GM12878 (cell line): Measurements from ENCODE around the gene ANKS1A. TPM values are rescaled to one million over a fixed set of nuclear protein-coding genes. Genes with fewer than 3 reads are reported as not detected.

Experiments
- ATAC-seq: fragments of 200-7000 bp; cut with Tn5 transposase; 3 replicates; pipeline ENCODE4 v1.9.1; 2020; ENCODE audit warnings: mild to moderate bottlenecking, moderate library complexity
- BruUV-seq: library from RNA; stranded (reverse); fragments of 400-500 nt; replicated peaks from 2 replicates; lab custom pipeline; 2021; lab: Mats Ljungman, UMichigan
- CTCF ChIA-PET: fragments of 300-600 bp; sonication (Branson Sonifier 250); formaldehyde crosslinking; extraction: SDS; loops from one replicate; lab custom pipeline; 2021; ENCODE audit warnings: inconsistent platforms; lab: Yijun Ruan, JAX
- POLR2A ChIA-PET: fragments of 350-600 bp; formaldehyde crosslinking; extraction: SDS; loops from one replicate; lab custom pipeline; 2021; ENCODE audit warnings: inconsistent platforms; lab: Charles Lee
- RAD21 ChIA-PET: fragments of 300-600 bp; sonication (Branson Sonifier 250); formaldehyde crosslinking; loops from one replicate; lab custom pipeline; 2023; ENCODE audit warnings: antibody characterized with exemption; ENCODE audit not compliant: unreplicated experiment; lab: Charles Lee
- SMC1A ChIA-PET: fragments of 300-600 bp; sonication (Branson Sonifier 250); formaldehyde crosslinking; loops from one replicate; lab custom pipeline; 2023; ENCODE audit not compliant: unreplicated experiment, uncharacterized antibody; lab: Charles Lee
- DNase-seq: peaks from one replicate; pipeline ENCODE4 v3.0.0-alpha.2; 2011; ENCODE audit warnings: low read depth, low spot score
- FAIRE-seq: peaks from 3 replicates; lab custom pipeline; 2011; peaks lifted over from hg19 to GRCh38; lab: Jason Lieb, UNC
- H2AFZ ChIP-seq: 2 replicates; pipeline ENCODE4 v1.6.0; 2011; ENCODE audit warnings: low read depth, low read length, control low read depth; ENCODE audit not compliant: control insufficient read depth
- H3K27ac ChIP-seq: 2 replicates; pipeline ENCODE4 v1.5.1; 2011; ENCODE audit warnings: control low read depth; ENCODE audit not compliant: control insufficient read depth, insufficient read depth
- H3K27me3 ChIP-seq, 2 experiments: replicated peaks in 1 of 2; 2 replicates each; pipeline versions ENCODE4 v1.6.0 to v1.6.1; 2011; ENCODE audit warnings: low read length in 1 of 2; ENCODE audit not compliant: control insufficient read depth in 2 of 2, insufficient read depth in 2 of 2
- H3K36me3 ChIP-seq, 2 experiments: 2 replicates each; pipeline ENCODE4 v1.5.1; 2011; ENCODE audit warnings: low read length in 1 of 2; ENCODE audit not compliant: control insufficient read depth in 2 of 2, insufficient read depth in 2 of 2
- H3K4me1 ChIP-seq: 2 replicates; pipeline ENCODE4 v1.6.1; 2011; ENCODE audit warnings: mild to moderate bottlenecking, low read length, moderate library complexity, mixed read lengths; ENCODE audit not compliant: control insufficient read depth, insufficient read depth
- H3K4me2 ChIP-seq: 2 replicates; pipeline ENCODE4 v1.6.0; 2011; ENCODE audit warnings: control low read depth; ENCODE audit not compliant: control insufficient read depth, insufficient read depth
- H3K4me3 ChIP-seq: fragments of 200-600 bp; sonication (generic); 2 replicates; pipeline ENCODE4 v1.5.1; 2016
- H3K79me2 ChIP-seq: 2 replicates; pipeline ENCODE4 v1.6.0; 2011; ENCODE audit warnings: low read length; ENCODE audit not compliant: control insufficient read depth, insufficient read depth
- H3K9ac ChIP-seq: 2 replicates; pipeline ENCODE4 v1.8.0; 2011; ENCODE audit warnings: low read length, control low read depth, mixed read lengths; ENCODE audit not compliant: control insufficient read depth, insufficient read depth
- H3K9me3 ChIP-seq: replicated peaks from 3 replicates; pipeline ENCODE4 v1.5.1; 2011; ENCODE audit warnings: mild to moderate bottlenecking, low read length; ENCODE audit not compliant: control insufficient read depth, insufficient read depth
- H4K20me1 ChIP-seq: 2 replicates; pipeline ENCODE4 v1.6.0; 2011; ENCODE audit not compliant: control insufficient read depth, insufficient read depth
- ATF2 ChIP-seq: IDR thresholded peaks from 2 replicates; pipeline ENCODE4 v1.6.1; 2012; ENCODE audit warnings: low read length, inconsistent platforms
- CREM ChIP-seq: IDR thresholded peaks from 2 replicates; pipeline ENCODE4 v1.6.1; 2014; ENCODE audit warnings: antibody characterized with exemption, low read depth
- ELK1 ChIP-seq: IDR thresholded peaks from 2 replicates; pipeline ENCODE4 v1.6.1; 2012; ENCODE audit warnings: low read depth, low read length, improper control_type of control experiment
- RAD21 ChIP-seq: IDR thresholded peaks from 2 replicates; pipeline ENCODE4 v1.6.1; 2011; ENCODE audit warnings: mild to moderate bottlenecking, low read depth, low read length, moderate library complexity; ENCODE audit not compliant: insufficient read depth
- SKIL ChIP-seq: fragments of 450-650 bp; IDR thresholded peaks from 2 replicates; pipeline ENCODE4 v1.6.1; 2017; ENCODE audit warnings: mild to moderate bottlenecking, low read depth, inconsistent platforms; ENCODE audit not compliant: poor library complexity, severe bottlenecking
- SMAD1 ChIP-seq: fragments of 450-650 bp; IDR thresholded peaks from 2 replicates; pipeline ENCODE4 v1.6.1; 2018; ENCODE audit warnings: mild to moderate bottlenecking, low read depth; ENCODE audit not compliant: partially characterized antibody
- SP1 ChIP-seq: IDR thresholded peaks from one replicate; pipeline ENCODE4 v1.6.1; 2011; ENCODE audit warnings: low read depth, low read length
- TCF3 ChIP-seq: IDR thresholded peaks from 2 replicates; pipeline ENCODE4 v1.6.1; 2012; ENCODE audit warnings: low read depth, mild to moderate bottlenecking, low read length, borderline replicate concordance; ENCODE audit not compliant: insufficient read depth
- USF2 ChIP-seq: IDR thresholded peaks from 2 replicates; pipeline ENCODE4 v1.6.1; 2011; ENCODE audit warnings: low read depth, low read length, improper control_type of control experiment, borderline replicate concordance
- ZNF207 ChIP-seq: fragments of 450-650 bp; IDR thresholded peaks from 2 replicates; pipeline ENCODE4 v1.6.1; 2014; ENCODE audit warnings: antibody characterized with exemption, mild to moderate bottlenecking, borderline replicate concordance
- ZNF384 ChIP-seq: IDR thresholded peaks from 2 replicates; pipeline ENCODE4 v1.6.1; 2012; ENCODE audit warnings: low read depth, mild to moderate bottlenecking, low read length, improper control_type of control experiment, borderline replicate concordance
- ZNF622 ChIP-seq: fragments of 450-650 bp; IDR thresholded peaks from 2 replicates; pipeline ENCODE4 v1.6.1; 2017; ENCODE audit warnings: mild to moderate bottlenecking, inconsistent platforms
- ZNF687 ChIP-seq: fragments of 450-650 bp; IDR thresholded peaks from 2 replicates; pipeline ENCODE4 v1.6.1; 2017; ENCODE audit warnings: mild to moderate bottlenecking, moderate library complexity
- WGBS: methylation state at CpG from one replicate; pipeline ENCODE4 v1.1.6; 2016; ENCODE audit warnings: low lambda C conversion rate; ENCODE audit not compliant: insufficient replicate concordance, insufficient coverage; ENCODE audit errors: missing lambda C conversion rate; 5-methylcytosine and 5-hydroxymethylcytosine counted together
- in situ Hi-C: fragments of 300-500 bp; cut with MboI; formaldehyde crosslinking; loops from 9 replicates; pipeline ENCODE4 v1.14.3; 2018; ENCODE audit warnings: mixed read lengths
- intact Hi-C: fragments of 100-400 bp; cut with micrococcal nuclease; formaldehyde crosslinking; loops from one replicate; pipeline ENCODE4 v1.14.2; 2022; ENCODE audit not compliant: unreplicated experiment
- polyA plus RNA-seq, 11 experiments: library from polyadenylated mRNA; depleted of rRNA in 4 of 11; unstranded in 6 of 11; stranded (reverse) in 5 of 11; fragments of >200 nt; fragmentation: Nextera tagmentation in 4 of 11; fragmentation: Illumina TruSeq in 1 of 11; extraction: Ambion mirVana in 4 of 11; extraction: Trizol in 1 of 11; gene quantifications; 1 replicate in 1 of 11; 2 replicates in 10 of 11; pipeline versions ENCODE4 v1.2.1 to v1.2.3, GENCODE V29; 2011 to 2016; ENCODE audit warnings: inconsistent platforms in 2 of 11, missing spikeins in 2 of 11, low read depth in 1 of 11
- total RNA-seq, 4 experiments: library from RNA; depleted of rRNA in 3 of 4; stranded (reverse); fragments of >200 nt in 3 of 4; fragmentation: Illumina TruSeq in 1 of 4; extraction: Trizol in 1 of 4; gene quantifications; 2 replicates each; pipeline versions ENCODE4 v1.2.1 to v1.2.3, GENCODE V29; 2013 to 2021

Gene ANKS1A
- total and polyA plus RNA-seq, 10 of the 15 experiments (the other 5 are each of a cell fraction or from before 2014, with no cell fraction given), result 0.60 to 7.0 (median 3.0) TPM

GRCh38 chr6:35096129-35096862, 207.2 kb downstream of the ANKS1A start:
- intact Hi-C loops, result no loop called here
- no peak overlapping the region for H2AFZ ChIP-seq
- no peaks in the 10 kb centered on the region for H3K36me3 ChIP-seq
- no peaks in the 10 kb centered on the region for H3K4me1 ChIP-seq
- ATAC-seq, result no peak
- H3K4me3 ChIP-seq, result no peak overlapping the region
- H3K9ac ChIP-seq, result no peak overlapping the region
- TF ChIP-seq SMAD1, result no peak
- no peak for TF ChIP-seq ELK1
- no peak for TF ChIP-seq ZNF622
- no peak for TF ChIP-seq USF2
- TF ChIP-seq ATF2, result no peak
- TF ChIP-seq CREM, result no peak
- TF ChIP-seq ZNF207, result no peak
- TF ChIP-seq SP1, result no peak
- no peak for TF ChIP-seq SKIL
- no peak for TF ChIP-seq ZNF384
- no peak for TF ChIP-seq ZNF687
- no peak for TF ChIP-seq TCF3
- TF ChIP-seq RAD21, result no peak
- TF ChIP-seq, all 136 proteins: peak for 0
- Histone ChIP-seq H3K9me3 (no peaks in the 10 kb centered on the region), H3K27me3 (no peaks in the 10 kb centered on the region), H3K4me2 (no peak overlapping the region), H4K20me1 (no peaks in the 10 kb centered on the region), H3K79me2 (no peaks in the 10 kb centered on the region), H3K27ac (no peak overlapping the region)
- SMC1A ChIA-PET, result interaction anchor here (0.7 kb wide), 1 partner anchor 16 kb away, joined by 3 read pairs; no protein-coding TSS in a partner anchor
- DNase-seq (no peak), FAIRE-seq (no peak)
- in situ Hi-C loops, result no loop called here
- RAD21 ChIA-PET, result interaction anchor here (0.7 kb wide), 1 partner anchor 43 kb away, joined by 3 read pairs; no protein-coding TSS in a partner anchor
- WGBS, result 39% methylated on average over 4 of the region's 4 CpGs
- BruUV-seq, result no TSS peak
- CTCF ChIA-PET, result interaction anchor here (0.6 to 0.7 kb wide), 2 partner anchors 109 to 802 kb away, joined by 3 to 4 read pairs; no protein-coding TSS in a partner anchor
- POLR2A ChIA-PET, result interaction anchor here (0.6 kb wide), 1 partner anchor 103 kb away, joined by 4 read pairs; no protein-coding TSS in a partner anchor
